HG03442 (cell line): ENCODE measurements around the gene TXN.
"Not testable (repeated sequence)": the region's sequence is repeated elsewhere in the genome, so short reads cannot be mapped to it uniquely, and the experiment has no call there.

ENCODE experiments used
- ATAC-seq: cut with Tn5 transposase; IDR thresholded peaks from one replicate; pipeline ENCODE4 v1.9.1; 2021; ENCODE audit warnings: mild to moderate bottlenecking, moderate library complexity; ENCODE audit not compliant: unreplicated experiment

Gene TXN

DNA sequence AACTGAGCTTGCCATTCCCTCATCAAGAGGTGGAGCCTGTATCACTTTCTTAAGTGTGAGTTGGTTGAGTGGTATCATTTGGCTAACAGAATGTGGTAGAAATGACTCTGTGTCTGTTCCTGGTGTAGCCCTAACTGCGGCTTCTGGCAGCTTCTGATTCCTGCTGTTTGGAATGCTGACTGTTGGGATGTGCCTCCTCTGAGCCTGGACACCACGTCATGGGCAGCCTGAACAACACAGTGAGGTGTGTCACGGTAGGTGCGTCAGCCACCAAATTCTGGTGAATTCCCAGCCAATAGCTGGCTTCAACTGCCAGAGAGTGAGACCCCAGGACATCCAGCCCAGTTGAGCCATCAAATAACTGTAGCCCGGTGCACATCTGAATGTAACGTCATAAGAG lies 42.2 kb downstream of the TXN start:
- no peak for ATAC-seq

DNA sequence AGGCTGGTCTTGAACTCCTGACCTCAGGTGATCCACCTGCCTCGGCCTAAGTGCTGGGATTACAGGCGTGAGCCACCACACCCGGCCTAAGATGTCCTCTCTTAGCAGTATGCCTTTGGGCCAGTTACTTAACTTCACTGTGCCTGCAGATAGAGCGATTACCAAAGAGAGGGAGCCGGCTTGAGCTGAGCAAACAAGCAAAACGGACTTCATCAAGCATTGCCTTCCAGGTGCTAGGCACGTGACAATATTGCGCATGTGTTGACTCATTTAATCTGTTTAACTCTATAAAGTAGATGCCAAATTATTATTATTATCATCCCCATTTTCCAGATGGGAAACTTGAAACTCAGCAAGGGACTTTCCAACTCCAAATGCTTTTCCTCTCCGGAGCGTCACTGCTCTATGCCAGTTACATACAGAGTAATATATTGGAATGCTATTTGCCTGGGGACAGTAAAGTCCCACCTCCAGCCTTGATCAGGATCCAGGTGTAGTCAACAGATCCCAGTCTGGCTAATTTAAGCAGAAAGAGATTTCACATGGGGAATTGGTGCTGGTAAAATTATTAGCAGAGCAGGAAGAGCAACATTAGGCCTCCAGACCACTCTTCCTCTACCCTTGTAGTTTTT lies 42.8 kb downstream of the TXN start:
- ATAC-seq, result no peak

- no peak for ATAC-seq
These were observed 48.3 kb downstream of the TXN start, which contains the start of gene C9orf152 for GRCh38 chr9:110208031-110208430. Gene C9orf152 (minus strand): TSS chr9:110208159. CDS start chr9:110207579, 580 bp downstream.

- ATAC-seq, result no peak
These were observed 49.2 kb downstream of the TXN start for GRCh38 chr9:110207071-110207641.

DNA sequence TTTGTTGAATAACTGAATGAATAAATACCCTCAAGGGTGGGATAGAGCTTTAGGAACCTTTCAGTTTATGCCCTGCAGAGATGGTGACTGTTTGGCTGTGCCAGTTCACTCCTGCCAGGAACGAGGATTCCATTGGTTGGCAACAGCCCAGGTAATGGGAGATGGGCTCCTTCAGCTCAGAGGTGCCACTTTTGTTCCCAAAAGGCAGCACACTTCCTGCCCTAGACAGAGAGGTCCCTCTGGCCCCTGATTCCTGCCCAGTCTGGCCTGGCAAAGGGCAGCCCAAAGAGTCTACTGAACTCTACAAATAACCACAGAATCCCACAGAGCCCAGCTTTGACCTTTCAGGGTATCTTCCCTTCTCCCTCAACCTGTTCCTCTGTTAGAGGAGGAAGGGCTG lies 49.9 kb downstream of the TXN start:
- ATAC-seq, result no peak

- ATAC-seq, result not testable (repeated sequence)
These were observed 50.7 kb downstream of the TXN start for GRCh38 chr9:110205612-110206011.

DNA sequence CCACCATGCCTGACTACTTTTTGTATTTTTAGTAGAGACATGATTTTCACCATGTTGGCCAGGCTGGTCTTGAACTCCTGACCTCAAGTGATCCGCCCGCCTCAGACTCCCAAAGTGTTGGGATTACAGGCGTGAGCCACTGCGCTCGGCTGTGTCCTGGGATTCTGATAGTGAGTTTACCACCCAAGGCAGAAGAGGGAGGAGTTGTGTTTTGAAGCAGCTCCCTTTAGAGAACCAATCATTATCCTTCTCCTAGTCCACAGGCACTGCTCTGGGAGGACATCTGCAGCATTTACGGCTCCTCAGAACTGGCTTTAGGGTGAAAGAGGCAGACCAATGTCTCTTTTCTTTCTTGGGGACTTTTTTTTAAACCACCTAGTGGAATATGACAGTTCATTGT lies 54.1 kb downstream of the TXN start:
- ATAC-seq, result no peak

DNA sequence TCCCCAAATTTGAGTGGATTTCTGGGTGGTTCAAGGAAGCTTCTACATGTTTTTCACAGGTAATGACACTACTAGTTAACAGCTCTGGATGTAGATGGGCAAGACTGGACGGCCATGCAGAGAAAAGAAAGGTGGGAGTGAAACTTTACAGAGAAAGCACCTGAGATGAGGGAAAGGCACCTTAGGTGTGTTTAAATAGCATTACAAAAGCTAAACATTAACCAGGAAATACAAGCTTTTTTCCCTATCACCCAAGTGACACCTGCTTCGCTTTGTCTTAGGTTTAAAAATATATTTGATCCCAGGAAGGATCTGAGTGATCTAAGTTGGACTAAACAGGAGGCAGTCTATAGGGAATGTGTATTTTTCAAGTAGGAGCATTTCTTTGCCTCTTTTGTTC lies 56.7 kb downstream of the TXN start:
- no peak for ATAC-seq

GRCh38 chr9:110198357-110198756 lies 58.0 kb downstream of the TXN start:
- ATAC-seq, result no peak

DNA sequence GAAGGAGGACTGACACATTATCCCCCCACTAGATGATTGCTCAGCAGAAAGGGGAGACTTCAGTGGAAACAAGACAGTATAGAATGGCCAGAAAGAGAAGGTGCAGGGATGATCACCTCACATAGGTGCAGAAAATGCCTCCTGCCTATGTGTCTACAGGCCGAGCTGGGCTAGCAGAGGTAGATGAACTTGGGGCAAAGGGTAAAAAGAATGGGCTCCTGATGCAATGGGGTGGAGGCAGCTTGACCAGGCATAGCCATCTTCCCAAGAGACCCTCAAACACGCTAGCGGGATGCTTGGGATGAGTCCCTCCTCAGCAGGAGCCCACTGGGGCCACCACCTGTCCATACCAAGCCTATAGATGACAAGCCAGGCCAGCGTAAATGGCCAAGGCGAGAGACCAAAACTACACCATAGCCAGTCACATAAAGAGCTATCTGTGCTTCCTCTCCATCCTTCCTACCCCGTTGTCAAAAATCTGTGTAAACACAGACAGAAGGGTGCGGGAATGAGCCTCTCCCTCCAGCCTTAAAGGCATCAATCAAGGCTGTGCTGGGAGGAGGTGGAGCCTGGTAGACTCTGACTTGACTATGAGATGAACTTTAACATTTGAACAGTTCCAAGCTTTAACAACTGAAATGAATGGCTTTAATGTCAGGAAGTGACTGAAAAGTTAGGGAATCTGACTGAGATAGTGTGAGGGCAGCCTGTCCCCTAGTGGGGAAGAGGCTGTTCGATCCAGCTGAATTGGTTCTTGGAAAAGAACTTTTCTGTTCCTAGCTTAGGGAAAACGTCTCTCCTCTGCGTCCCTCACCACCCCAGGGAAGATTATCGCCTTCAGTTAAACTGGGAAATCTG lies 58.7 kb downstream of the TXN start:
- no peak for ATAC-seq

GRCh38 chr9:110196084-110196499 lies 60.2 kb downstream of the TXN start:
- ATAC-seq, result not testable (repeated sequence)
